Activated CD4-positive, alpha-beta T cell treated with anti-CD3 and anti-CD28 coated beads, Interleukin-2, amount 50 U/mL, for 48 hours (primary cell): ENCODE data around the gene RFNG.
A peak's percentile ranks its signal among the peaks of the same experiment; 100 is the strongest.

Source experiments
- DNase-seq, 2 experiments: peaks; one replicate each; pipeline ENCODE4 v3.0.0-alpha.2; 2020

Gene RFNG, protein sequence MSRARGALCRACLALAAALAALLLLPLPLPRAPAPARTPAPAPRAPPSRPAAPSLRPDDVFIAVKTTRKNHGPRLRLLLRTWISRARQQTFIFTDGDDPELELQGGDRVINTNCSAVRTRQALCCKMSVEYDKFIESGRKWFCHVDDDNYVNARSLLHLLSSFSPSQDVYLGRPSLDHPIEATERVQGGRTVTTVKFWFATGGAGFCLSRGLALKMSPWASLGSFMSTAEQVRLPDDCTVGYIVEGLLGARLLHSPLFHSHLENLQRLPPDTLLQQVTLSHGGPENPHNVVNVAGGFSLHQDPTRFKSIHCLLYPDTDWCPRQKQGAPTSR

DNA sequence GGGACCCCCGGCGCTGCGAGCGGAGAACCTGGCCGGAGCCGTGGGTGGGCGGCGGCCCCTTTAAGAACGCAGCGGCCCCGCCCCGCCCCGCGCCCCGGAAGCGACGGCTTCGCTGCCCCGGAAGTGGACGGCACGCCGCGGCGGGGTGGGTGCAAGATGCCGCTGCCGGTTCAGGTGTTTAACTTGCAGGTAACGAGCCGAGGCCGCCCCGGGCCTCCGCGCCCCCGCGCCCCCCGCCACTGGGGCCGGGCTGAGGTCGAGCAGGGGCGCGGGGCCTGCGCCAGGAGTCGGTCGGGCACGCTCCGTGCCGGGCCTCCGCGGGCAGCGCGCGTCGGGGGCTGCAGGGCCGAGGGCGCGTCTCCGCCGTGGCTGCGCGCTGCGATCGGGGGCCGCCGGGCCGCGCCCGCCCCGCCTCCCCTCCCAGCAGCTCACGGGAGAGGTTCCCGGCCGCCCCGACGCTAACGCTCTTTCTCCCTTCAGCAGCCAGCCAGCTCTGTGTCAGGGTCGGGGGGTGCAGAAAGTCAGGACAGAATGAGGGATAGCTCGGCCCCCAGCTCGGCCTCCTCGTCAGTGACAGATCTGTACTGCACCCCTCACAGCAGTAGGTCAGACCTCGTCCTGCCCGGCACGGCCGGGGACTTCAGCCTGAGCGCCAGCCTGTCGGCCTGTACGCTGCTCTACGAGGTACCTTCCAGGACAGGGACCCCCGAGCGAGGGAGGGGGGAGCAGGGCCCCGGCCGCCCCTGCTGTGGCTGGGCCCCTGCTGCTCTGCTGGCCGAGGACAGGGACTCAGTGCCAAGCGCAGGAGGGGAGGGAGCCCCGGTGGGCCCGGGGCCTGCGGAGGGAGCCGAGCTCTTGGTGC, at the start of gene RFNG, which contains the start of gene GPS1:
Gene RFNG, minus strand, starts transcription at position 36 of the 862 bp plus-strand sequence. CDS start 45 bp downstream, outside the sequence.
Gene GPS1, plus strand, starts transcription at position 123 of the 862 bp plus-strand sequence. Its CDS starts 34 bp downstream, at position 157.
- DNase-seq = peak; percentile 85 to 87

DNA sequence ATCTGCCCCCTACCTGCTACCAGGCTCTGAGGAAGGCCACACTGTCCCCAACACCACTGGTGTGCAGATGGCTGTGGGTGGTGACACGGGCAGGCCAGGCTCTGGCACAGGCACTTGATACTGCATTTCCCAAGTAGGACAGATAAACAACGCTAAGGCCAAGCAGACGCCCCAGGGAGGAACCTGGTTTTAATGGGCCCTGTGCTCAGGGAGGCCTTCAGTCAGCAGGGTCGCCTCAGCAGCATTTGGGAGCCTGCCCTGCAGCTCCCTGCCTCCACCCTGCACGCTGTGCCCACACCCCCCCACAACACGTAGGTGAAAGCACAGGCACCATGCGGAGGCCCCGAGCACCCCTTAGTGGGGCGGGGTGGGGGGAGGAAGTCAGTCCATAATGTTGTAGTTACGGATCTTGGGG, 49.7 kb upstream of the RFNG start:
- no peak for DNase-seq

DNA sequence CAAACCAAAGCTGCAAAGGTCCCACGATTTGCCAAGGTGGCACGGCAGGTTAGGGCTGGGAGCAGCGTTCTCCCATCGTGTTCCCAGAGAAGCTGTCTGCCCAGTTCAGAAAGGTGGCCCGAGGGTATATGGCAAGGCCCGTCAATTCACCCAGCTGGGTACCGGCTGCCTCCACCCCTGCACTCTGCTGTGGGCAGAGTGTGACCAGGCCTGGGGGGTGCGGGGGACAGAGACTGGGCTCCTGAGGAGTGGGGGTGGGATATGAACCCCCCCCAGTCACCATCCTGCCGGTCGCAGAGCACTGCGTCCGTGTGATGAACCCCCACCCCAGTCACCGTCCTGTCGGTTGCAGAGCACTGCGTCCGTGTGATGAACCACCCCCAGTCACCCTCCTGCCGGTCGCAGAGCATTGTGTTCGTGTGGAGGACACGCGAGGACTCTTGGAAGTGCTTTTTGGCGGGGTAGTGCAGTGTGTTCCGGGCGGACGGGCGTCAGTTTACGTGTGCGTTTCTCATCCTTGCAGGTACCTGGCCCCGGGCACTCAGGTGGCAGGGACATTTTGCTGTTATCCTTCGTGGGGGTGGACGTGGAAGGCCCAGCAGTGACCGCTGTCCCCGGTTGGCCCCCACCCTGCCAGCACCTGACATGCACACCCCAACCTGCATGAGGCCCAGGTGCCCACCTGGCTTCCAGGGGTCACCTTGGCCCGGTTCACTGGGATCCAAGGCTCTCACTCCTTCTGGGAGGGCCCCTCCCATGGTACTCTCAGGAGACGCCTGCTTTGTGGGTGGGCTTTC, 49.1 kb upstream of the RFNG start:
- no peak for DNase-seq

DNA sequence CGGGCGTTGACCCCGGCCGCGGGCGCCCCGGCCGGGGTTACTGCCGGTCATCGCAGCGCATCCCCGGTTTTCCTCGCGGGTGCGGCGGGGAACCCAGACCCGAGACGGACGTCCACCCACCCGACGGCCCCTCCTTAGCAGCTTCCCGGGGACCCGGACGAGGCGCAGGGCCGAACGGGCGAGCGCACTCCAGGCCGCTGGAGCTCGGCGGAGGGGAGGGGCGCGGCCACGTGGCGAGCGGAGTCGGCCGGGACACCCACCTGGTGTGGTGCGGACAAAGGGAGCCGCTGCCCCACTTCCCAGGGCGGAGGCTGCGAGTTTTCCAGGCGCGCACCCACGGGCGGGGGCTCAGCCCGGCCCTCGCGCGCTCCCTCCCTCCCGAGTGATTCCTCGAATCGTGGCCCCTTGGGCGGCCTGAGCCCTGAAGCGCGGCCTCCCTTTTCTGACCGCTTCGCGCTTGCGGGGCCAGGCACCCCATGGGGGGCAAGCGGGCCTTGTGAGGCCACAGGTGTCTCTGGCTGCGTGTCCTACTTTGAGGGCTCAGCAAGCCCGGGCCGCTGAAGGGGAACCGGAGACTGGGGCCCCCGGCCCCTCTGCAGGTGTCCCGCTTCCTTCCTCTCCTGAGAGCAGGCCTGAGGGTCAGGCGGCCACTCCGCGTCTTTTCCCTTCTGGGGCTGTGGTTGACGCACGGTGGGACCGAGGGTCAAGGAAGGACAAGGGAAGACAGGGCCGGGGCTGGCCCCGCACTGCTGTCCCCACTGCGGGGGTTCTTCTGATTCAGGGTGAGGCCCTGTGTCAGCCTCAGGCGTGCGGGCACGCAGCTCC, 47.5 kb upstream of the RFNG start:
- DNase-seq = peak in 1 of 2 experiments; percentile 23

- DNase-seq = peak; percentile 95
Measured at GRCh38 chr17:82098169-82098938, 46.7 kb upstream of the RFNG start, which contains the start of gene FASN. Gene FASN, minus strand, starts transcription at chr17:82098236. Its CDS starts 1,791 bp downstream, at chr17:82096445.

DNA sequence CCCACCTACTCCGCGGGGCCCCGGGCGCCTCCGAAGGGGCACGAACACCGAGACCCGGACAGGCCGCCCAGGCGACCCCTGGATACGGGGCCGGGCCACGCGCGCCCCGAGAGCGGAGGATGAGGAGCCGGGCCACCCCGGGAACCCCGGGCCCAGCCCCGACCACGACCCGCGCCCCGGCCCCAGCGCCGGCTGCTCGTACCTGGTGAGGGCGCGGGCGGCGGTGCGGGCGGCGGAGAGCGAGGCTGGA, 46.2 kb upstream of the RFNG start:
- DNase-seq = no peak

GRCh38 chr17:82097184-82097918, 45.7 kb upstream of the RFNG start:
- DNase-seq = peak; percentile 32 to 38

DNA sequence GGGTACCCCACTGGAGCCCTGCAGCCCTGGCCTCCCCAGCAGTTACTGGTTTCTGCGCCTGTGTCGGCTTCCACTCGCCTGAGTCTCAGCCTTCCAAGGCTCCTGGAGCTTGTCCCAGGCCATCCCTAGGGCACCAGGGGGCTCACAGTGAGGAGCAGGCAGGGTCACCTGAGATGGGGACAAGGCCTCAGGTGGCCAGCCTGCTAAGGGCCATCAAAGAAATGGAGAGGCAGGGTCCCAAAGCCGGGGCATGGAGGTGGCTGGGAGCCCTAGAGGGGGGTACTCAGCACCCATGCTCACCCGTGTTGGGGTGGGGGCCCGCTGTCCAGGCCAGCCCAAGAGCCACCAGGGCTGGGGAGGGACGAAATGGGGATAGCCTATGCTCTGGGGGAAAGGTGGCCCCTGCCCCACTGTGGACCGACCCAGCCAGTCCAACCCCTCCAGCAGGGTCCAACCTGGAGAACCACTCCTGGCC, 45.1 kb upstream of the RFNG start:
- no peak for DNase-seq

DNA sequence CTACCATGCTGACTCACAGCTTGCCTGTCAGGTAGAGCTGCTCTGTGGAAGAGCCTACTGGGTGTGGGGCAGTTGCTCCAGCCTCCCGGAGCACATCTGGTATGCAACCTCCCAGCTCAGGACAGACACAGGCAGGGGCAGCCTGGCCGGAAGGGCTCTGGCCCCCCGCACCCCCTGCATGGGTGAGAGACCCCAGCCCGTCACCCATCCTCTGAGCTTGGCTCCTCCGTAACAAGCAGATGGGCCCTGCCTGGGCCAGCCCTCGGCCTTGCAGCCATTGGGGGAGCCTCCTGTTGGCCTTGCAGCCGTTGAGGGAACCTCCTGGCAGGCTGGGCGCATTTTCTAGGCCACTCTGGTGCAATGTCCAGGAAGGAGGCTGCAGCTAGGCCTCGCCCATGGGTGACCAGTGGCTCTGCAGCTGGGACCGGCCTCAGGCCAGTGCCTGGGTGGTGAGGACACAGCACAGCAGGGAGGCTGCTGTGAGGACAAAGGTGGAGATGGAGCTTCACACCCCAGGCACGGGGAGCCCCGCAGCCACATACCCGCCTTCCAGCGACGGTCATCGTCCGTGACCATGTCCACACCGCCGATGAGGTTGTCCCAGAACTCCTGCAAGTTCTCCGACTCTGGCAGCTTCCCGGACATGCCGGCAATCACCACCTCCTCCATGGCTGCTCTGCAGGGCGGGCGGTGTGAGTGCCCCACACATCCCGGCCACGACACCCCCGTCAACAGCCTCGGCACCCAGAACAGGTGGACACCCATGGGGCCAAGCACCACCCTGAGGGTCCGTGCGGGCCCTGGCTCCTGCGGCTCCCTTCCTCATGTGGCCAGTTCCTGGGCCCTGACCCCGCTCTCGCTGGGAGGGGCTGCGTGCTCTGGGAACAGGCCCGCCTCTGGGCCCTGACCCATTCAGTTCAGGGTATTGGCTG, 44.4 kb upstream of the RFNG start:
- DNase-seq = no peak

GRCh38 chr17:82094931-82095776, 43.5 kb upstream of the RFNG start:
- DNase-seq = no peak

GRCh38 chr17:82092995-82093751, 41.6 kb upstream of the RFNG start:
- DNase-seq = no peak

DNA sequence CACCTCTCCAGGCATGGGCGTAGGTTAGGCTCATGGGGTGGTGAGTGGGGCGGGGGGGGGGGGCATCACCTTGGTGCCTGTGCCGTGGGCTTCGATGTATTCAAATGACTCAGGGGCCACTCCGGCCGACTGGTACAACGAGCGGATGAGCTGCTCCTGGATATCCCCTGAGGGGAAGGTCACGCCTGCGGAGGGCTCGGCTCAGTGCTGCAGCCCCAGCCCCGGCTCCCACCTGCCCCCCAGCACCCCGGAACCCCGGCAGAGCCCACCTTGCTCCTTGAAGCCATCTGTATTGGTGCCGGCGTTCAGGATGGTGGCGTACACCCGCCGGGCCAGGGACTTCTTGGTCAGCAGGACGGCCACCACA, 41.0 kb upstream of the RFNG start:
- DNase-seq = no peak

DNA sequence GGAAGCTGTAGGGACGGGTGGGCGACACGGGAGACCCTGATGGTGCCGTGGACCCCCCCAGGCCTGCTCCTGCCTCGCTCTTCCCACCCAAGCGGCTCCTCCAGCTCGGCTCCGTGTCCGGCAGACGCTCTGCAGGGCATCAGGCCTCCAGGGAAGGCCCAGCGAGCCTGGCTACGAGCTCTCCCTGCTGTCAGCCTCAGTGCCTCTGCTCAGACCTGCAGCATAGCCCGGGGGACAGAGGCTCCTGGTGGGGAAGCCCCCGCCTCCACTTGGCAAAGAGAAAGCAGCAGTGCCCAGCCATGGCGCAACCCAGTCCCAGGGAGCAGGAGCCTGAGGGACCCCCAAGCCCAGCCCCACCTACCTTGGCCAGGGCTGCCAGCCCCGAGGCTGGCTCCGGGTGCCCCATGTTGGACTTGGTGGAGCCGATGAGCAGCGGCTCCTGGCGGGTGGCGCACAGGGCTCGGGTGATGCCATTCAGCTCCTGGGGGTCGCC, 40.5 kb upstream of the RFNG start:
- no peak for DNase-seq

DNA sequence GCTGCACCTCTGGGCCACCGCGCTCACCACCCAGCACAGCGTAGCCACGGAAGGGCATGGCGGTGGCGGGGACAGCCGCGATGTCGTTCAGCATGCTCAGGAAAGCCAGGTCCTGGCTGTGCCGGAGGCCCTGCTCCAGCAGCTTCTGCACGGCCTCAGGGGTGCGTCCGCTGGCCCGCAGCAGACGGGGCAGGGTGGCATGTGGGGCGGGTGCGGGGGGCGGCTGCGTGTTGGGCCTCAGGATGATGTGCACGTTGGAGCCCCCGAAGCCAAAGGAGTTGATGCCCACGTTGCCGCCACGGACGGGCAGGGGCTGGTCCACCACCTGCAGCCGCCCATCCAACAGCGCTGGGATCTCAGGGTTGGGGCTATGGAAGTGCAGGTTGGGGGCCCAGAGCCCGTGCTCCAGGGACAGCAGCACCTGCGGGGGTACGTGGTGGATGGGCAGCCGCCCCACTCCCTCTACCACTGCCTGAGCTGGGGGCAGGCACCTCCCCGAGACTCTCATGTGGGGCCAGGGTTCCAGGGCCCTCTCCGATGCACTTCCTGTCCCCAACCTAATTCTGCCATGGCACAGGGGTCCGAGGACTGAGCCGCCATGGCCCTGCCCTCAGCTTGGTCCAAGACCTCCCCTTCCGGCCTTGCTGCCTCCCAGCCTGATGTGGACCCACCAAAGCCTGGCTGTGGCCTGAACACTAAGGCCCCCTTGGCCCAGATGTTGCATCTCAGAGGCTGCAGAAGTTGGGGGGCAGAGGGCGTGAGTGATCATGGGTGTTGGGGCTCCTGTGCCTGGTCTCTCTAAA, 39.9 kb upstream of the RFNG start:
- DNase-seq = no peak

- DNase-seq = no peak
Measured at GRCh38 chr17:82090549-82091263, 39.1 kb upstream of the RFNG start.
